Measurements from ENCODE around the gene FGD6.

- TF ChIP-seq CTCF (conservative IDR thresholded peaks at IDR 0.05 in 1 of 2, IDR thresholded peaks at IDR 0.05 in 1 of 2; ENCODE audit: low read depth in 1 of 2, low read length in 2 of 2): no peak
- no peak for TF ChIP-seq EZH2 (IDR thresholded peaks at IDR 0.05; ENCODE audit: low read length, missing control alignments)
Observed at GRCh38 chr12:95187865-95188415, 29.3 kb downstream of the FGD6 start.

All from fibroblast of lung (primary cell).